Caki2 (cell line): ENCODE results near the gene GJA9. TPM values are rescaled to one million over a fixed set of nuclear protein-coding genes. Genes with fewer than 3 reads are reported as not detected.
A peak's percentile ranks its signal among the peaks of the same experiment; 100 is the strongest.
"Not testable (repeated sequence)": the region's sequence is repeated elsewhere in the genome, so short reads cannot be mapped to it uniquely, and the experiment has no call there.

Experiments used
- DNase-seq: peaks from one replicate; pipeline ENCODE4 v3.0.0-alpha.2; 2015; ENCODE audit warnings: low read depth
- in situ Hi-C: cut with HindIII; loops from 2 replicates; pipeline ENCODE4 v1.10.0; 2016; ENCODE audit warnings: low sequenced_read_pairs, low pct_unique_long_range_greater_than_20kb, mixed read lengths
- total RNA-seq: library from RNA; depleted of rRNA; stranded (reverse); fragments of >200 nt; shearing (Covaris generic); gene quantifications from 2 replicates; pipeline ENCODE4 v1.2.3, GENCODE V29; 2014; ENCODE audit warnings: low replicate concordance; rRNA removed

GJA9 gene
- total RNA-seq, result not detected in 2 replicates

- DNase-seq, result no peak
- in situ Hi-C loops, result no loop called here
These were observed at the start of gene GJA9 for GRCh38 chr1:38881487-38881886. Gene GJA9, minus strand, starts transcription at chr1:38881587. Its CDS starts 5,489 bp downstream, at chr1:38876098.

- DNase-seq, result no peak
- in situ Hi-C loops, result no loop called here
These were observed 48.1 kb upstream of the GJA9 start for GRCh38 chr1:38929476-38929875.

GRCh38 chr1:38929054-38929453 lies 47.7 kb upstream of the GJA9 start:
- DNase-seq, result no peak
- in situ Hi-C loops, result no loop called here

GRCh38 chr1:38926091-38926490 lies 44.7 kb upstream of the GJA9 start:
- in situ Hi-C loops, result no loop called here
- no peak for DNase-seq

DNA sequence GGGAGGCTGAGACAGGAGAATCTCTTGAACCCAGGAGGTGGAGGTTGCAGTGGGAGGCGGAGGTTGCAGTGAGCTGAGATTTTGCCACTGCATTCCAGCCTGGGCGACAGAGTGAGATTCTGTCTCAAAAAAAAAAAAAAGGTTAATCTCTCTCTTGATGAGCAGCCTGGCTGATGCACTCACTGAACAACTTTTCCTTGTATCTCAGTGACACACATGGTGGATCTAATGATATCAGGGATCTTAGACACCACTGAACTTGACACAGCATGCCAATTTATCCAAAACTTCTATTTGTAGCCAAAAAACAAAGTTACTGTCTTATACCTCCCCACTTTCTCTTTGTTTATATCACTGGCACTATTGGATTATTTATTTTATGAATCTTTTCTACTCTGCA lies 44.0 kb upstream of the GJA9 start:
- in situ Hi-C loops, result no loop called here
- DNase-seq, result no peak

DNA sequence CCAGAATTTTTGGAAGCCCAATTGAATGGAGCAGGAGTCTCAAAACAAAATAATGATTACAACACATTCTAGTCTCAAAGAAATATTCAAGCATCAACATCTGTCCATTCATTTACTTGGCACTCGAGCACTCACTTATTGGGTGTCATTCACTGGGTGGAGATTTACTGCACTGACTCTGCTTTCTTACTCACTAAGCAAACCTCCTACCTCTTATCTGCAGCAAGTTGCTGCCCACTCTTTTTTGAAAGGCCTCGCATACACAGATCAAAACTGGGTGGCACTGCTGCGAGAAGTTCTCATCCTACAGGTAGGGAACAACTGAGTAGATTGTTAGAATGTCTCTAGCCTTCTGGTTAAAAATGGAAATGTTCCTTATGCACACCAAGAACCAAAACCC lies 42.2 kb upstream of the GJA9 start:
- in situ Hi-C loops, result no loop called here
- DNase-seq, result no peak

- in situ Hi-C loops, result no loop called here
- no peak for DNase-seq
These were observed 37.7 kb upstream of the GJA9 start for GRCh38 chr1:38919130-38919529.

DNA sequence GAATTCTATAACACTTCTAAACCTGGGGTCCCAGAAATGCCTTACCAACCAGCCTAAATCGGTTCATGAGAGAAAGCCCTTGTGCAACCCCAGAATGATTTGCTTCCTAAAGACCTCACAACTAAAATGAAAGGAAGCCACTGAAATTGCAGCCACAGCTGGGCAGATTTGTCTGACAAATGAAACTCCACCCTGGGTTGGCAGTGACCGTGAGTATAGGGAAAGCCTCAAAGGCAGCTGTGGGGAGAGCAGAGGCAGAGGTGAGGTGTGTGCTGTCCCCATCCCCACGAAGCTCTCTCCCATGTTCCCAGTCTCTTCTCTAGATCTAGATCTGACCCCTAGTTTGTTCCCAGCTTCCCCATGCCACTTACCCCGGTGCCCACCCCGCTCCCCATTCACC lies 37.2 kb upstream of the GJA9 start:
- in situ Hi-C loops, result no loop called here
- no peak for DNase-seq

GRCh38 chr1:38917772-38918171 lies 36.4 kb upstream of the GJA9 start:
- in situ Hi-C loops, result no loop called here
- DNase-seq, result no peak

- no peak for DNase-seq
- in situ Hi-C loops, result no loop called here
These were observed 36.0 kb upstream of the GJA9 start for GRCh38 chr1:38917337-38917736.

GRCh38 chr1:38915352-38915948 lies 34.1 kb upstream of the GJA9 start:
- peak; percentile 4 for DNase-seq
- in situ Hi-C loops, result no loop called here

GRCh38 chr1:38914908-38915307 lies 33.5 kb upstream of the GJA9 start:
- in situ Hi-C loops, DNase-seq: not testable (repeated sequence)

DNA sequence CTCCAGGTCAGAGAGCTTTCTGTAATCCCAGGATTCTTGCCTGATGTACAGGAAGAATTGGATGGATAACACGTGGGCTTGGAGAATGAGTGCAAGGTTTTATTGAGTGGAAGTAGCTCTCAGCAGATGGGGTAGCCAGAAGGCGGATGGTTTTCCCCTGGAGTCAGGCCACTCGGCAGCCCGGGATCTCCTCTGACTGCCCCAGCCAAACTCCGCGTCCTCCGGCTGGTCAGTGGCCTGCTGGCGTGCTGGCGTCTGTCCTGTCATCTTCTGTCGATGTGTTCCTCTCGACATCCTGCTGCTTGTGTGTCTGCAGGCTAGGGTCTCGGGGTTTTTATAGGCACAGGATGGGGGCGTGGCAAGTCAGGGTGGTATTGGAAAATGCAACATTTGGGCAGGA lies 27.4 kb upstream of the GJA9 start:
- in situ Hi-C loops, result no loop called here
- DNase-seq, result no peak

DNA sequence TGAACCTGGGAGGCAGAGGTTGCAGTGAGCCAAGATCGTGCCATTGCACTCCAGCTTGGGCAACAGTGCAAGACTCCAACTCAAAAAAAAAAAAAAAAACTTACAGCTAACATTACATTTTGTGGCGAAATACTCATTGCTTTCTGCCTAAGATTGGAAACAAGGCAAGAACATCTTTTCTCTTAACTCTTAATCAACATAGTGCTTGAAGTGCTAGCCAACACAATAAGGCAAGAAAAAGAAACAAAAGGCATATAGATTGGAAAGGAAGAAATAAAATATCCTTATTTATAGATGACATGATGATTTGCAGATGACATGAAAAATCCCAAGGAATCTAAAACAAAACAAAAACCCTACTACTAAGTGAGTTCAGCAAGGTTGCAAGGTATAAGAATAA lies 24.6 kb upstream of the GJA9 start:
- in situ Hi-C loops, result no loop called here
- no peak for DNase-seq

- no peak for DNase-seq
- in situ Hi-C loops, result no loop called here
These were observed 18.2 kb upstream of the GJA9 start for GRCh38 chr1:38899560-38899959.

DNA sequence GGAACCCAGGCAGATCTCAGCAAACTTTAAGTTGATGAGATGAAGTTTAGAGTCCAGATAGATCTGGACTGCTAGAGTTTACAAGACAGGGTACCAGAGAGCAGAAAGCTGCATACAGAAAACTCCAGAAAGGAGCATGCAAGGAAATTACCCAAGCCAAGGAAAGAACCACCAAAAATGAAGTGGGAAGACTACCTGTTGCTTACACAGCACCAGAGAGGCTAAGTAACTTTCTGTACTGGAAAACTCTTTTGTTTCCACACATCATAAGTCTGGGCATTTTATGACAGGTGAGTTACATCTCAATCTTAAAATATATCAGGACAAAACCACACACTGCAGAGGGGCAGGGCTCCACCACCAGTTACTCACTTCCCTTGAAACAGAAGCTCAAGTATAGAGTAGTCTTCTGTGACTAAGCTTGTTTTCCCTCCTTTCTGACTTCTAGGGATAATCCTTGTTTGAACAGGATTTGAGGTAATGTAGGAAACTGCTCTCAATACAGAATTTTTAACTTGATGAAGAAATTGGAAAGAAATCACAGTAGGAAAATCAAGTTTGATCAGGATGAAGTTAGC lies 17.4 kb upstream of the GJA9 start:
- in situ Hi-C loops, result no loop called here
- DNase-seq, result no peak

- no peak for DNase-seq
- in situ Hi-C loops, result no loop called here
These were observed 14.8 kb upstream of the GJA9 start for GRCh38 chr1:38896169-38896568.

- DNase-seq, result no peak
- in situ Hi-C loops, result no loop called here
These were observed 11.6 kb upstream of the GJA9 start for GRCh38 chr1:38892976-38893375.

GRCh38 chr1:38891753-38892152 lies 10.4 kb upstream of the GJA9 start:
- in situ Hi-C loops, result no loop called here
- no peak for DNase-seq

- in situ Hi-C loops, result no loop called here
- DNase-seq, result no peak
These were observed 8.2 kb upstream of the GJA9 start for GRCh38 chr1:38889589-38889988.
